LNCAP (cell line): ENCODE data around the gene PEX7.

Experiments
- CTCF ChIP-seq: fragments of 450-650 bp; IDR thresholded peaks from 2 replicates; pipeline ENCODE4 v1.5.1; 2017; ENCODE audit warnings: mild to moderate bottlenecking

Gene PEX7

GRCh38 chr6:136862662-136863061 lies 40.3 kb downstream of the PEX7 start:
- no peak for TF ChIP-seq CTCF

GRCh38 chr6:136863752-136864151 lies 41.4 kb downstream of the PEX7 start:
- no peak; the same call in 1 of the 2 replicates for TF ChIP-seq CTCF

- TF ChIP-seq CTCF, result no peak
Observed at GRCh38 chr6:136864676-136865075, 42.3 kb downstream of the PEX7 start.

- no peak for TF ChIP-seq CTCF
Observed at GRCh38 chr6:136866872-136867416, 44.6 kb downstream of the PEX7 start.

- TF ChIP-seq CTCF, result no peak
Observed at GRCh38 chr6:136869451-136869850, 47.1 kb downstream of the PEX7 start.

GRCh38 chr6:136873748-136874147 lies 51.4 kb downstream of the PEX7 start:
- TF ChIP-seq CTCF, result no peak

- no peak for TF ChIP-seq CTCF
Observed at GRCh38 chr6:136880748-136881460, 58.5 kb downstream of the PEX7 start.
